GM12801 (cell line): ENCODE results near the gene CDH4.

Experiments used
- TF ChIP-seq, protein P1 (sequence below): IDR thresholded peaks from one replicate; pipeline ENCODE4 v1.5.1; 2011; ENCODE audit warnings: control low read depth; ENCODE audit not compliant: insufficient read length; ENCODE audit errors: extremely low read depth

The CDH4 gene

DNA sequence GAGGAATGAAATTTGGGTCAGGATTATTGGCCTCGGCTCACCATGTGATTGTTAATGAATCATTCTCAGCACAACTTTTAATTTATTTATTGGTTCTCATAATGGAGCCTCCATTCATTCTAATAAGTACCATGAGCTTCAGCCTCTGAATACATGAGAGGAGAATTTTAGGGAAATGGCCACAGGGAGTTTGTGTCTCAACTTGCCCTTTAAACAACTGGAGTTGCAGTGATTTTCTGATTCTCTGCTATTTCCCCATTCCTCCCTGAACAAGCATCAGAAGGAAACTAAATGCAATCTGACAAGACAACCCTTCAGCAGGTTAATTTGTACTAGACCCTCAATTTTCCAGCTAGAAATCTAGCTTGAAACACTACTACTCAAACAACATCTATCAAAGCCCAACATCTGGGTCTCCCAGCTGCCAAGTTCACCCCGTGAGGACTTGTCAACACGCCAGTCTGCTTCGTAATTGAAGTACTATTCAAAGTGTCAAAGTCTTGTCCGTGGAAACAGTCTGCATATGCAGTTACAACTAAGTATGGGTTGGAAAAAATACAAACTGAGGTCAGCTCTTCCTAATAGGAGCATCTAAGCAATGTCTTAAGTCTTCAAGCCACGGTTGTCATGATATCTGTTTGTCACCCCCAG lies 235.4 kb downstream of the CDH4 start:
- TF ChIP-seq, protein P1, sequence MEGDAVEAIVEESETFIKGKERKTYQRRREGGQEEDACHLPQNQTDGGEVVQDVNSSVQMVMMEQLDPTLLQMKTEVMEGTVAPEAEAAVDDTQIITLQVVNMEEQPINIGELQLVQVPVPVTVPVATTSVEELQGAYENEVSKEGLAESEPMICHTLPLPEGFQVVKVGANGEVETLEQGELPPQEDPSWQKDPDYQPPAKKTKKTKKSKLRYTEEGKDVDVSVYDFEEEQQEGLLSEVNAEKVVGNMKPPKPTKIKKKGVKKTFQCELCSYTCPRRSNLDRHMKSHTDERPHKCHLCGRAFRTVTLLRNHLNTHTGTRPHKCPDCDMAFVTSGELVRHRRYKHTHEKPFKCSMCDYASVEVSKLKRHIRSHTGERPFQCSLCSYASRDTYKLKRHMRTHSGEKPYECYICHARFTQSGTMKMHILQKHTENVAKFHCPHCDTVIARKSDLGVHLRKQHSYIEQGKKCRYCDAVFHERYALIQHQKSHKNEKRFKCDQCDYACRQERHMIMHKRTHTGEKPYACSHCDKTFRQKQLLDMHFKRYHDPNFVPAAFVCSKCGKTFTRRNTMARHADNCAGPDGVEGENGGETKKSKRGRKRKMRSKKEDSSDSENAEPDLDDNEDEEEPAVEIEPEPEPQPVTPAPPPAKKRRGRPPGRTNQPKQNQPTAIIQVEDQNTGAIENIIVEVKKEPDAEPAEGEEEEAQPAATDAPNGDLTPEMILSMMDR = no peak

DNA sequence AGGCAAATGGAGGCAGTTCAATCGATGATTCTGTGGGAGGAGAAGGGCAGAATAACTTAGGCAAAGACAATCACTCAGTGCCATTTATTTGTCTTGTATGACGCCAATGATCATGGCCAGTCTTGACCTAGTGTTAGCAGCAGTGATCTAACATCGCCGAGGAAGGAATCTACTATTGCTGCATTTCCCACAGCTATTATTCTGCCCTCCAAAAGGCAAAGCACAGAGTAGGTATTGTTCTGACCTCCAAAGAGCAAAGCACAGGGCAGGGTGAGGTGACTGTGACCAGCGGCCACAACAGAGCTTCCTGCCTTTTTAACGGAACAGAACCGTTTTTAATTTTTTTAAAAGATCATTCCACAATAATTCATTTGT lies 235.9 kb downstream of the CDH4 start:
- TF ChIP-seq, protein P1 = no peak

DNA sequence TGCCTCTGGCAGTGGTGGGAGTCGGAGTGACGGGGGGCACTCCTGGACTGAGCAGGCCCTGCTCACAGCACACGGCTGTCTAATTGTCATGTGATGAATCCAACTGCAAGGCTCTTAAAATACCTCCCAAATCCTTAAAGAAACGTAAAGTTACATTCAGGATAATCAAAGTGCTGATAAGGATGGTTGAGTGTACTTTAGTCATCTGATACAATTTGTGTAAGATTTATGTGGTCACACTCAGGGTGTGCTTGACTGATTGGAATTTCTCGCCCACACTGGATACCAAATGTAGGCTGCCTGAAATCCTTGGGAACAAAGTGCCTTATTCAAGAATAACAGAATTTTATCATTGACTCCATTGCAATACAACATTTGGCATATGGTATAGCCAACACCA lies 238.7 kb downstream of the CDH4 start:
- TF ChIP-seq, protein P1 = no peak

DNA sequence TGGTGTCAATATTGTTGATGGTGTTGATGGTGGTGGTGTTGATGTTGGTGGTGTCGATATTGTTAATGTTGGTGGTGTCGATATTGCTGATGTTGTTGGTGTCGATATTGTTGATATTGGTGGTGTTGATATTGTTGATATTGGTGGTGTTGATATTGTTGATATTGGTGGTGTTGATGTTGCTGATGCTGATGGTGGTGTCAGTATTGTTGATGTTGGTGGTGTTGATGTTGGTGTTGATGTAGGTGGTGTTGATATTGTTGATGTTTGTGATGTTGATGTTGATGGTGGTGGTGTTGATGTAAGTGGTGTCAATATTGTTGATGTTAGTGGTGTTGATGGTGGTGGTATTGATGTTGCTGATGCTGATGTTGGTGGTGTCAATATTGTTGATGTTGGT lies 240.0 kb downstream of the CDH4 start:
- TF ChIP-seq, protein P1 = no peak

DNA sequence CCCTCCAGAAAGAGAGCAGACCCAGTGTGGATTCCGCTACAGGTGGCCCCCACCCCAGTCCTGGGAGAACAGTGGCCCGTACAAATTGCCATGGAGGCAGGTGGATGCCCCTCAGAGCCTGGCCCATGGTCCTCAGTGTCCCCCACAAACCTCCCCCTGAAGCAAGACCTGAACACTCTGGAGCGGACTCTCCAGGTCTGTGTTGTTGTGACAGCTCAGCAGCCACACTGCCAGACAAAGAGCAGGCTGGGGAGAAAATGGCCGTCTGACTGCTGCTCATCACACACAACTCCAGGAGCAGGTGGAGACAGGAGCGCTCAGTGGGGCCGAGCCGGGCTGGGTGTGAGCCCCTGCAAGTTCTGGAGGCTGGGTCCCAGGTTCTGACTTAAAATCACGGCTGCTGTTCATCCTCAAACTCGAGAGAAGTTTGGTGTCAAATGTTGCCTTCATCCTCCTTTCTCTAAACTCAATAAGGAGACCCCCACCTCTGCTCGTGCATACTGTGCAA lies 241.8 kb downstream of the CDH4 start:
- TF ChIP-seq, protein P1 = no peak

DNA sequence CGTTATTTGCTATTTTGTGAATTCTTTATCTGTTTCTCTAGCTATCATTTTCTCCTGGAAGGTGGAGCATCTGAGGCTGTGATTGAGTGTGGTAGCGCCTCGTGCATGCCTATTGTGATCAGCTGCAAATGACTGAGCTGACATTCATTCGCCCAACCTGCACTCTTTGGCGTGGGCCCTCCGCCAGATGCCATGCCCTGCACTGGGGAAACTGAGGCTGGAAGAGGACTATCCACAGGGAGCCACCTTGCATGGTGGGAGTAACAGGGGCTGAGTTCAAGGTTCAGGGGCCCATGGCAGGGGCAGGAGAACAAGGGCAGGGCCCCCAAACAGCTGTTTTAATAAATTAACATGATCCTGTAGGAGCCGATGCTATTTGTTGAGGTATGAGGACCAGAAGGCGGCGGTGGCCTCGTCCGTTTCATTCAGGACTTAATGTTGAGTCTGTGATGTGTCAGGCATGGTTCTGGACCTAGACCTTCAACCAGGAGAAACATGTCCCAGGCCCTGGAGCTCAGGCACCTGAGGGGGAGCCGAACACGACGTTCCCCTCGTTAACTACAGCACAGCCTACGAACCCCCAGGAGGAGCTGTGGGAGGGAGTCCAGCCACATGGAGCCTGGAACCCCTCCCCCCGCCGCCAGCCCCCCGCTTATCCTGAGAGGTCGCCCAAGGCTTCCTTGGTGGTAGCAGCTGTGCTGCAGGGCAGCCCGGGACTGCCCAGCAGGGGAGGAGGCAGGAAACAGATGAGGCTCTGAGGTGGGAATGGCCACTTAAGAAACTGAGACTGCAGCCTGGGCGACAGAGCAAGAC lies 242.9 kb downstream of the CDH4 start:
- TF ChIP-seq, protein P1 = no peak

DNA sequence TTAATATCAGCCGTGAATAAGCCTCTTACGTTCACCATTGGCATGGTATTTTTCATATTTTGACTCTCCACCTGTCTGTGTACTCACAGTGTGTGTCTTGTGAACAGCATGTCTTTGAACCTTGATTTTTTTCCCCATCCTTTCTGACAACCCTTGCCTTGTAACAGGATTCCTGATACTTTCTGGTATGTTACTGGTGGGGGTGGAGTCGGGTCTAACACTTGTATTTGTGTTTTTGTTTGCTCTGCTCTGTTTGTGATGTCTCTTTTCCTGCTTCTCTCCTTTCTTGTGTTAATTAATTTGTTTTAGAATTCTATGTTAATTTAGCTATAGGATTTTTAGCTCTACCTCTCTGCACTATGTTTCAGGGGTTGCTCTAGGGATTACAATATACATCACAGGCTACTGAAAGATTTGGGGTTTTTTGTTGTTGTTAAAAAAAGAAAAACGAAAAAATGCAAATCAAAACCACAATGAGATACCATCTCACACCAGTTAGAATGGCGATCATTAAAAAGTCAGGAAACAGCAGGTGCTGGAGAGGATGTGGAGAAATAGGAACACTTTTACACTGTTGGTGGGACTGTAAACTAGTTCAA lies 245.1 kb downstream of the CDH4 start:
- TF ChIP-seq, protein P1 = no peak
